A673 (cell line): Measurements from ENCODE around the gene DRD1. TPM values are rescaled to one million over a fixed set of nuclear protein-coding genes. Genes with fewer than 3 reads are reported as not detected.

Experiments
- BruUV-seq: library from RNA; stranded (reverse); fragments of 400-500 nt; replicated peaks from 2 replicates; lab custom pipeline; 2021; lab: Mats Ljungman, UMichigan
- CTCF ChIA-PET: fragments of 300-600 bp; sonication (Branson Sonifier 250); formaldehyde crosslinking; loops from one replicate; lab custom pipeline; 2022; ENCODE audit warnings: antibody characterized with exemption; lab: Charles Lee
- POLR2A ChIA-PET: fragments of 300-600 bp; sonication (Branson Sonifier 250); formaldehyde crosslinking; loops from one replicate; lab custom pipeline; 2022; ENCODE audit warnings: antibody characterized with exemption; ENCODE audit not compliant: low non-redundant PET; lab: Charles Lee
- DNase-seq: peaks from one replicate; pipeline ENCODE4 v3.0.0-alpha.2; 2015; ENCODE audit warnings: low spot score
- H3K27ac ChIP-seq: fragments of 200-600 bp; sonication (generic); 2 replicates; pipeline ENCODE4 v1.5.1; 2016; ENCODE audit warnings: mixed run types, low read depth, mild to moderate bottlenecking, mixed read lengths, antibody characterized with exemption, low read length; ENCODE audit not compliant: poor library complexity, severe bottlenecking
- H3K27me3 ChIP-seq: fragments of 200-600 bp; sonication (generic); replicated peaks from 2 replicates; pipeline ENCODE4 v1.6.1; 2017; ENCODE audit warnings: mixed run types, low read depth, mild to moderate bottlenecking, mixed read lengths, antibody characterized with exemption, low read length; ENCODE audit not compliant: insufficient read depth, poor library complexity
- H3K36me3 ChIP-seq: fragments of 200-600 bp; sonication (generic); 2 replicates; pipeline ENCODE4 v1.6.1; 2016; ENCODE audit warnings: mixed run types, mild to moderate bottlenecking, mixed read lengths, antibody characterized with exemption, low read length; ENCODE audit not compliant: insufficient read depth, poor library complexity, severe bottlenecking
- H3K4me1 ChIP-seq: fragments of 200-600 bp; sonication (generic); 2 replicates; pipeline ENCODE4 v1.6.1; 2017; ENCODE audit warnings: mixed run types, mild to moderate bottlenecking, mixed read lengths, antibody characterized with exemption, low read length; ENCODE audit not compliant: insufficient read depth, poor library complexity, severe bottlenecking
- H3K4me3 ChIP-seq: fragments of 200-600 bp; sonication (generic); 2 replicates; pipeline ENCODE4 v1.5.1; 2016; ENCODE audit warnings: low read depth, mixed run types, mild to moderate bottlenecking, mixed read lengths, low read length; ENCODE audit not compliant: poor library complexity, severe bottlenecking
- H3K9me3 ChIP-seq: fragments of 200-600 bp; sonication (generic); 2 replicates; pipeline ENCODE4 v1.6.1; 2016; ENCODE audit warnings: mixed run types, low read depth, mild to moderate bottlenecking, mixed read lengths, antibody characterized with exemption, low read length; ENCODE audit not compliant: poor library complexity, severe bottlenecking
- CTCF ChIP-seq: fragments of 300-800, 200-600 bp; sonication (generic); conservative IDR thresholded peaks from 2 replicates; pipeline ENCODE4 v1.5.1; 2017; ENCODE audit warnings: low read depth, mild to moderate bottlenecking, antibody characterized with exemption, low read length, moderate library complexity, mixed read lengths
- EZH2 ChIP-seq: fragments of 200-600 bp; sonication (generic); IDR thresholded peaks from 2 replicates; pipeline ENCODE4 v1.6.1; 2017; ENCODE audit warnings: borderline replicate concordance, low read depth, mild to moderate bottlenecking, mixed read lengths, antibody characterized with exemption, low read length; ENCODE audit not compliant: poor library complexity, severe bottlenecking
- intact Hi-C: fragments of 100-400 bp; cut with micrococcal nuclease; formaldehyde crosslinking; loops from one replicate; pipeline ENCODE4 v1.10.0; 2022; ENCODE audit not compliant: unreplicated experiment
- total RNA-seq: library from RNA; stranded (reverse); gene quantifications from 2 replicates; pipeline ENCODE4 v1.2.3, GENCODE V29; 2021

The DRD1 gene
- total RNA-seq, 1 experiment from 2014 or later = 0.77 TPM

GRCh38 chr5:175491223-175491622 is 47.2 kb upstream of the DRD1 start:
- CTCF ChIA-PET = no interaction called here
- H3K27ac ChIP-seq = no peak overlapping the region
- peaks cover 34% of the 10 kb centered on the region for H3K36me3 ChIP-seq
- intact Hi-C loops = no loop called here
- no peak overlapping the region for H3K4me3 ChIP-seq
- POLR2A ChIA-PET = no interaction called here
- H3K9me3 ChIP-seq = no peaks in the 10 kb centered on the region
- H3K27me3 ChIP-seq = no peaks in the 10 kb centered on the region
- no peak for DNase-seq
- BruUV-seq = no TSS peak
- no peak for TF ChIP-seq EZH2
- TF ChIP-seq CTCF = no peak
- peaks cover 11% of the 10 kb centered on the region for H3K4me1 ChIP-seq

GRCh38 chr5:175489693-175490443 is 45.9 kb upstream of the DRD1 start:
- peaks cover 11% of the 10 kb centered on the region for H3K4me1 ChIP-seq
- no peaks in the 10 kb centered on the region for H3K27me3 ChIP-seq
- H3K36me3 ChIP-seq = peaks cover 32% of the 10 kb centered on the region
- no peak overlapping the region for H3K4me3 ChIP-seq
- no peak overlapping the region for H3K27ac ChIP-seq
- POLR2A ChIA-PET = no interaction called here
- CTCF ChIA-PET = no interaction called here
- BruUV-seq = no TSS peak
- TF ChIP-seq CTCF (no peak), EZH2 (no peak)
- H3K9me3 ChIP-seq = no peaks in the 10 kb centered on the region
- intact Hi-C loops = no loop called here
- DNase-seq = no peak

- intact Hi-C loops = no loop called here
- H3K4me1 ChIP-seq = no peaks in the 10 kb centered on the region
- peaks cover 18% of the 10 kb centered on the region for H3K36me3 ChIP-seq
- ChIA-PET POLR2A (no interaction called here), CTCF (no interaction called here)
- BruUV-seq = no TSS peak
- H3K27me3 ChIP-seq = no peaks in the 10 kb centered on the region
- no peaks in the 10 kb centered on the region for H3K9me3 ChIP-seq
- no peak for DNase-seq
- no peak overlapping the region for H3K27ac ChIP-seq
- no peak for TF ChIP-seq EZH2
- TF ChIP-seq CTCF = no peak
- no peak overlapping the region for H3K4me3 ChIP-seq
These were observed 43.7 kb upstream of the DRD1 start for GRCh38 chr5:175487514-175488222.
